NCI-H524 (cell line): ENCODE measurements around the gene CAP2.
"Not testable (repeated sequence)": the region's sequence is repeated elsewhere in the genome, so short reads cannot be mapped to it uniquely, and the experiment has no call there.

ENCODE experiments used
- DNase-seq, 2 experiments: peaks; one replicate each; lab custom pipeline; 2025; lab: John Stamatoyannopoulos, UW

Gene CAP2

GRCh38 chr6:17503051-17503450, 109.7 kb downstream of the CAP2 start:
- no peak for DNase-seq

- DNase-seq, result no peak
Observed at GRCh38 chr6:17504005-17504404, 110.6 kb downstream of the CAP2 start.

- peak in 1 of 2 experiments; percentile 26 for DNase-seq
Observed at GRCh38 chr6:17505062-17505476, 111.7 kb downstream of the CAP2 start.

- DNase-seq, result no peak
Observed at GRCh38 chr6:17505767-17506280, 112.4 kb downstream of the CAP2 start.

- DNase-seq, result no peak
Observed at GRCh38 chr6:17506531-17506930, 113.1 kb downstream of the CAP2 start.

GRCh38 chr6:17506962-17507361, 113.6 kb downstream of the CAP2 start:
- DNase-seq, result no peak

- DNase-seq, result no peak
Observed at GRCh38 chr6:17511084-17511483, 117.7 kb downstream of the CAP2 start.

- DNase-seq, result no peak
Observed at GRCh38 chr6:17511580-17511979, 118.2 kb downstream of the CAP2 start.

- DNase-seq, result no peak
Observed at GRCh38 chr6:17519120-17519519, 125.7 kb downstream of the CAP2 start.

- DNase-seq, result no peak
Observed at GRCh38 chr6:17525637-17526036, 132.2 kb downstream of the CAP2 start.

- DNase-seq, result no peak
Observed at GRCh38 chr6:17527076-17527475, 133.7 kb downstream of the CAP2 start.

- no peak for DNase-seq
Observed at GRCh38 chr6:17530321-17530835, 137.0 kb downstream of the CAP2 start.

GRCh38 chr6:17536586-17536985, 143.2 kb downstream of the CAP2 start:
- no peak for DNase-seq

GRCh38 chr6:17542243-17542642, 148.8 kb downstream of the CAP2 start:
- DNase-seq, result no peak

GRCh38 chr6:17545681-17546080, 152.3 kb downstream of the CAP2 start:
- not testable (repeated sequence) for DNase-seq

- DNase-seq, result no peak
Observed at GRCh38 chr6:17551383-17551958, 158.1 kb downstream of the CAP2 start.

- DNase-seq, result no peak
Observed at GRCh38 chr6:17552861-17553260, 159.5 kb downstream of the CAP2 start.

GRCh38 chr6:17556014-17556413, 162.6 kb downstream of the CAP2 start:
- no peak for DNase-seq

- DNase-seq, result no peak
Observed at GRCh38 chr6:17562636-17563035, 169.2 kb downstream of the CAP2 start.

GRCh38 chr6:17565399-17565798, 172.0 kb downstream of the CAP2 start:
- DNase-seq, result no peak

GRCh38 chr6:17574866-17575560, 181.6 kb downstream of the CAP2 start:
- no peak for DNase-seq

GRCh38 chr6:17577059-17577458, 183.7 kb downstream of the CAP2 start:
- no peak for DNase-seq

GRCh38 chr6:17580518-17581048, 187.2 kb downstream of the CAP2 start:
- peak; percentile 6 to 49 for DNase-seq
